Measurements from ENCODE around the gene PDCD2L. TPM values are rescaled to one million over a fixed set of nuclear protein-coding genes. Genes with fewer than 3 reads are reported as not detected.
A peak's percentile ranks its signal among the peaks of the same experiment; 100 is the strongest.
"Not testable (repeated sequence)": the region's sequence is repeated elsewhere in the genome, so short reads cannot be mapped to it uniquely, and the experiment has no call there.

Gene PDCD2L
- total RNA-seq, 1 experiment from 2014 or later = 12.0 TPM

- no peak for DNase-seq (ENCODE audit: low read depth)
Observed at GRCh38 chr19:34411216-34411615, 7.0 kb downstream of the PDCD2L start.

DNA sequence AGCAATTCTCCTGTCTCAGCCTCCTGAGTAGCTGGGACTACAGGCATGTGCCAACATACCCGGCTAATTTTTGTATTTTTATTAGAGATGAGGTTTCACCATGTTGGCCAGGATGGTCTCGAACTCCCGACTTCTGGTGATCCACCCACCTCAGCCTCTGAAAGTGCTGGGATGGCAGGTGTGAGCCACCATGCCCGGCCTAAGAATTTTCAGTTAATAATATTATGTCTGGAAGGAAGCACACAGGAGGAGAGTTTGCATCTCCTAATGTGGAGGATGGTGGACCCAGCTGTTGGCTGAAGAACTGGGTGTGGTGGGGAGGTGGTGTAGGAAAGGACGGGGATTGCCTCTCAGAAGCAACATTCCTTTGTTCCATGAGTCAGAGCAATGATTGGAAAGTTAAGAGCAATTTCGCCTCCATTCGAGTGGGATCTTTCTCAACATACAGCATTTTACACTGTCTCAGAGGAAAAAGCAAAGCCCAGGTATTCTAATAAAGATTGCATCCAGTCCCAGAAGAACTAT, 11.9 kb downstream of the PDCD2L start:
- no peak for DNase-seq (ENCODE audit: low read depth)

DNA sequence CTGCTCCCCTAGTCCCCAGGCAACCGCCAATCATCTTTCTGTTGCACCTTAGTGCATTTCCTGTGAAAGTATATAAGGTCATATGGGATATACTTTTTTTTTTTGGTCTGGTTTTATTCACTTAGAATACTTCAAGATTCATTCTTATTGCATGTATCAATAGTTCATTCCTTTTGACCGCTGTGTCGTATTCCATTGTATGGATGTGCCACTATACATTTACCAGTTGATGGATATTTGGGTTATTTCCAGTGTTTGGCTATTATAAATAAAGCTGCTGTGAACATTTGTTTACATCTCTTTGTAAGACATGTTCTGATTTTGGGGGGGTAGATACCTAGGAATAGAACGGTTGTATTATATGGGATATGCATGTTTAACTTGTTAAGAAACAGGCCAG, 14.1 kb downstream of the PDCD2L start:
- no peak for DNase-seq (ENCODE audit: low read depth)

GRCh38 chr19:34426096-34426661, 22.0 kb downstream of the PDCD2L start:
- no peak for DNase-seq (ENCODE audit: low read depth)

DNA sequence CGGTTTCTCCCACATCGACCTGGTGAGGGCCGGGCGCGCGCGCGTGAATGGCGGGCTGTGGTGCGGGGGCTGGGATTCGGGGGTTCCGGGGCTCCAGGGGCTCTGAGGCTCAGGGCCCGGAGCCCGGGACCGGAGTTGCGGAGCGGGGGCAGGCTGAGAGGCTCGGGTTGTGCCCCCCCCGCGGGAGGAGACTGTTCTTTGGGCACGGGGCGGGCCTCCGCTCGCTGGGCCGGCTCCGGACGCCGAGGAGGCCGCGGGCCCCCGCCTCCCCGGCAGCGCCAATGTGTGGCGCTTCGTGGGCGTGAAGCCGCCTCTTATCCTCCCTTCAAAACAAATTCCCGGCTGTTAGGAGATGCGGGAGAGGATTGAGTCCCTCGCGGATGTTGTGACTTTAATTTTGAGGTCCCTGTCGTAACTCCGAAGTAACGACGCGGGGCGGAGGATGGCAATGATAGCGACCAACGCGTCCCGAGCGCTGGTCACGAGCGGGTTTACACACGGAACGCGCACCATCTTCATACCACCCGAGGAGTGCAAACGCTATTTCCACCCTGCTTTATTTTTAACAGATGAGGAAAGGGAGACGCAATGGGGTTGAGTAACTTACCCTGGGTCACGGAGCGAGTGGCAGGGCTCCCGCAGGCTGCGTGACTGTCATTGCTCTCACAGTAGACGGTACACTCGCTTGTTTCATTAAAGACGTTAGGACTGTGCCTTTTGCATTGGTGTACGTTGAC, 24.5 kb downstream of the PDCD2L start:
- DNase-seq (ENCODE audit: low read depth) = peak; percentile 54

DNA sequence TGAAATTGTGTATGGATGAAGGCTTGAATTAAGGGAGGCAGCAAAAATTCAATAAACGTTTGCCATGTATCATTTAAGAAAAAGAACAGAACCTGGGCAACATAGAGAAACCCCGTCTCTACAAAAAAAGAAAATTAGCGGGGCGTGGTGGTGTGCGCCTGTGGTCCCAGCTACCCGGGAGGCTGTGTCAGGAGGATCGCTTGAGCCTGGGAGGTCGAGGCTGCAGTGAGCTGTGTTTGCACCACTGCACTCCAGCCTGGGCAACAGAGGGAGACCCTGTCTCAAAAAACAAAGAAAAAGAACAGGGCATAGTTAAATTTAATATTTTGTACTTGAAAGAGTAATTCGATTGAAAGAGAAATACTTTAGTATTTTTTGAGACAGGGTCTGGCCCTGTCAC, 25.4 kb downstream of the PDCD2L start:
- DNase-seq (ENCODE audit: low read depth) = no peak

- peak; percentile 57 for DNase-seq (ENCODE audit: low read depth)
Observed at GRCh38 chr19:34430738-34431625, 26.8 kb downstream of the PDCD2L start.

DNA sequence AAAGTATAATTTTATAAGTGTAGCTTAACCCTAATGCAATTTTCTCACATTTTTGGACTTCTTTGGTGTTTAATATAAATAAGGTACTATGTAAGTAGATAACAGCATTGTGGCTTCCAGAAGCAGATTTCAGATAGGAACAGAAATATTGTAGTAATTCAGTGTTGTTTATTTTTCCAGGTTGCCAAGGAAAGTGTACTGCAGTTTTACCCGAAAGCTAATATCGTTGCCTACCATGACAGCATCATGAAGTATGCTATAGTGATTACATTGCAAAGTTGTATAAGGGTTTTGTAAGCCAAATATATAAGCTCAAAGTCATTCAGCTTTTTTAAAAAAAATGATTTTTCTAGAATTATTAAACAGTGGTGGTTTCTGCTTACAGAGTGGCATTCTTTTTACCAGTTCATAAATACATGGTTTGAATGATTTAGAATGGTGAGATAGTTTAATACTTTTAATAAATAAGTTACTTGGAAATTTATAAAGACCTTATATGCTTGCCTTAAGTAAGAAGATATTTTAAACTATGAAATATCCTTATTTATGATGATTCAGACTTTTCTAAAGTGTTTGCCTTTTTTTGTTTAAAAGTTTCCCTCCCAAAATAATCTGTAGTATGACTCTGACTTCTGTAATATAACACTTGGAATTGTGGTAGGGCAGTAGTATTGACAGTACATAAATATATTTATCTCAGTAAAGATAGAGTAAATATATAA, 27.6 kb downstream of the PDCD2L start:
- no peak for DNase-seq (ENCODE audit: low read depth)

GRCh38 chr19:34432797-34433196, 28.6 kb downstream of the PDCD2L start:
- no peak for DNase-seq (ENCODE audit: low read depth)

DNA sequence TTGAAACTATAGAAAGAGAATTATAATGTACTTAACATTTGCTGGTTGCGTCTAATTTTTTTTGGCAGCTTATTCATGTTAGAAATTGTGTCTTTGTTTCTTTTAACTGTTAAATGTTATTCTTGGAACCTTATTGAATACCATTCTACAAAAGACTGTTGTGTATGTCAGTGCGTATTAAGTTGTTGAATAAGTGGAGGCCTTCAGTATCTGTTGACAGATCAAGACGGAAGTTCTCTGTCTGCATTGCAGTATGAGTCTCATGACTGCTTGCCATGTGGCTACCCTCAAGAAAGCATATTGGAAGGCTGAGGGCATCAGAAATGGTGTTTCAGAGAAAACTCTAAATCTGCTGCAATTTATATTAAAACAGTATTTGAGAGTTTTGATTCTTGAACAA, 32.5 kb downstream of the PDCD2L start:
- DNase-seq (ENCODE audit: low read depth) = no peak

- no peak for DNase-seq (ENCODE audit: low read depth)
Observed at GRCh38 chr19:34448191-34448590, 44.0 kb downstream of the PDCD2L start.

DNA sequence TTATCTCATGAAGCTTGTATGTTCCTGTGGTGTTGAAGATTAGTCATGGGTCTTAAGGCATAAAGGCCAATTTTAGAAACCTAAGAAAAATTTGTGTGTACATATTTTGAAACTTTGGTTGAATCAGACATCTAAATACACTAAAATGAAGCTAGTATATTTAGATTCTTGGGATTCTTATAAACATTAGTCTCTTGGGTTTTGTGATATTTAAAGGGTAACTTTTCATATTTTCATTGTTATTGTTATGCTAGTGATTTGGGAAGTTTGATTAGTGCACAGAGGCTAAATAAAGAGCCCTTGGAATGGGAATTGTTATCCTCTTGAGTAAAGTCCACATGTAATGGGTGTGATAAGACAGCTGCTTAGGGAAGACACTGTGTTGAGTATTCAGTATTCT, 48.5 kb downstream of the PDCD2L start:
- DNase-seq (ENCODE audit: low read depth) = no peak

- no peak for DNase-seq (ENCODE audit: low read depth)
Observed at GRCh38 chr19:34454091-34454490, 49.9 kb downstream of the PDCD2L start.

- no peak for DNase-seq (ENCODE audit: low read depth)
Observed at GRCh38 chr19:34454685-34455084, 50.5 kb downstream of the PDCD2L start.

DNA sequence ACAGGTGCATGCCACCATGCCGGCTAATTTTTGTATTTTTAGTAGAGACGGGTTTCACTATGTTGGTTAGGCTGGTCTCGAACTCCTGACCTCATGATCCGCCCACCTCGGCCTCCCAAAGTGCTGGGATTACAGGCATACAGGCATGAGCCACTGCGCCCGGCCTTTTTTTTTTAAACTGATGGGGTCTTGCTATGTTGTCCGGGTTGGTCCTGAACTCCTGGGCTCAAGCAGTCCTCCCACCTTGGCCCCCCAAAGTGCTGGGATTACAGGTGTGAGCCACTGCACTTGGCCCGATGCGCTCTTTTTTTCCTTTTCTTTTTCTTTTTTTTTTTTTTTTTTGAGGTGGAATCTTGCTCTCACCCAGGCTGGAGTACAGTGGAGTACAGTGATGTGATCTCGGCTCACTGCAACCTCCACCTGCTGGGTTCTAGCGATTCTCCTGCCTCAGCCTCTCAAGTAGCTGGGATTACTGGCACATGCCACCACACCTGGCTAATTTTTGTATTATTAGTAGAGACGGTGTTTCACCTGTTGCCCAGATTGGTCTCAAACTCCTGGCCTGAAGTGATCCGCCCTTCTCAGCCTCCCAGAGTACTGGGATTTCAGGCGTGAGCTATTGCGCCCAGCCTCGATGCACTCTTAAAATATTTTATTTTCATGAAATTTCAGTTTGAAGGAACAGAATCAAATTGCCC, 51.7 kb downstream of the PDCD2L start:
- not testable (repeated sequence) for DNase-seq (ENCODE audit: low read depth)

DNA sequence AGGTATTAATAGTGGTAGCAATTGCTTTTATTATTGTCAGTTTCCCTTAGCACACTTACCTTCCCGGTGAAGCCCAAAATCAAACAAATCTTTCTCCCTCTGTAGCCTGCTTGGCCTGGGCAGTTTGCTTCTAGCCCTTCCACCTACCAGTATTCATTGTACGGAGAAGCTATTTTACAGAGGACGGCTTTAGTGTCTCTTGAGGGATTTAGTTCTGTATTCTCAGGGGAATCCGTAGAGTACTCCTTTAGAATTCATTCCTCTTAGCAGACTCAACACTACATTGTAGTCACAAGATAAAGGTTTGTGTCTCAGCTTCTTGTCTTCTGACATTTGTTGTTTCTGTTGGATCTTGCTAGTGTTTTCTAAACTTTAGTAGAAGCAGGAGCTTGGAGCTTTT, 53.2 kb downstream of the PDCD2L start:
- DNase-seq (ENCODE audit: low read depth) = no peak

DNA sequence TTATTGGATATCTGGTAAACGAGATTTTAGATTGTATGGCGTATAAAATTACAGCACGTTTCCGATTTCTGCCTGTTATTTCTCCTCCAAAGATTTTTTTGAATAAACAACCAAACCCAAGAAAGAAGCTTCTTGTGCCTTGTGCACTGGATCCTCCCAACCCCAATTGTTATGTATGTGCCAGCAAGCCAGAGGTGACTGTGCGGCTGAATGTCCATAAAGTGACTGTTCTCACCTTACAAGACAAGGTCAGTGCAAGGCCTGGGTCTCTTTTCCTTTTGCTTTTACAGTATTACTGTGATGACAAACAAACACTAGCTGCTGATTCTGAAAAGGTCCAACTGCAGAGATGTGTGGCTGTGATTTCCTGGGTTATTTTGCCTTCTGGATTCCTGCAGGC, 54.5 kb downstream of the PDCD2L start:
- no peak for DNase-seq (ENCODE audit: low read depth)

GRCh38 chr19:34459614-34460013, 55.4 kb downstream of the PDCD2L start:
- no peak for DNase-seq (ENCODE audit: low read depth)

DNA sequence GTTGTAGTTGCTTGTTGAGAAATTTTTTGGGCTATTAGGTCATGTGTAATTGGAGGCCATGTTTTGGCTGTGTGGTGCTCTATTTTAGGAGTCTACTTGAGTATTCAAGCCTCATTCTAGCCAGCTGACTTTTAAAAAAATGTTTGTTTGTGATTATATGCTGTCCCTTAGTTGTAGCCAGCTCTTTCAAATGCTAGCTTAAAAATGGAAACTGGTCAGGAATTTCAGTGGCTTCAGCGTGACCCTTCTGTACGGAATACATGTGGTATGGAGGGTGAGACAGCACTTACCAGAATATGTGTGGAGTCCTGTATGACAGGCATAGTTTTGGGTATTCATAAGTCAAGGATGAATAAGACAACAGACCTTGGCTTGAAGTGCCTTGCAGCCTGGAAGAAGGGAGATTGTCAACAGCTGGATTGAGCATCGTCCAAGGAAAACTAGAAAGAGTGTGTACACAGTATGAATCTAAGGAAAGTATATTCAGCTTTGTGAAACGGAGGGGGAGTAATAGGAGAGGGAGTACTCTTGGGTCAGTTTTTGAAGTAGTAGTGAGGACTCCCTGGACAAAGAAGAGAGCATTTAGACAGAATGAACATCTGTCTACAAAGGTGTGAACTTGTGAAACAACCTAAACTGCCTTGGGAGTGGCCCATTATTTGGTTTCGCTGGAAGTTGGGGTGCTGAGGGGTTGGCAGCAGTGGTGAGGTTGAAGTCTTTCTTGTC, 57.3 kb downstream of the PDCD2L start:
- no peak for DNase-seq (ENCODE audit: low read depth)

- not testable (repeated sequence) for DNase-seq (ENCODE audit: low read depth)
Observed at GRCh38 chr19:34464785-34465184, 60.6 kb downstream of the PDCD2L start.

DNA sequence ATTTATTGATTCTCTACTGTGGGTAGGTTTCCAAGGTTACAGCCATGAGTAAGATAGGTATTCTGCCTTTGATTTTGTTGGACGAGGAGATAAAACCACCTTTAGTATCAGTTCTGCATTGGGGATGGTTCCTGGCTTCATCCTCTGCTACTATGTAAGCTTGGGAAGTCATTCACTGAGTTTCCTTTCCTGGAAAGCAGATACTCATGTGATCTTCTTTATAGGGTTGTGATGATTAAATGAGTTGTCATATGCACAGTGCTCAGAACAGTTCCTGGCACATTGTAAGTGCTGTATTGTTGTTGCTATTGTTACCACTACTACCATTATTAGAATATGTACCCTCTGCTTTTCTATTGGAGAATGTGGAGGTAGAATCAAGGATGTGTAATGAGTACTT, 64.2 kb downstream of the PDCD2L start:
- no peak for DNase-seq (ENCODE audit: low read depth)
